Right ventricle myocardium inferior (tissue), 1 donor: ENCODE results near the gene PIK3R1. TPM values are rescaled to one million over a fixed set of nuclear protein-coding genes. Genes with fewer than 3 reads are reported as not detected.
A peak's percentile ranks its signal among the peaks of the same experiment; 100 is the strongest.

Experiments
- ATAC-seq: fragments of 200-7000 bp; cut with Tn5 transposase; one replicate; pipeline ENCODE4 v1.9.1; 2020; ENCODE audit warnings: mild to moderate bottlenecking, moderate library complexity
- DNase-seq: peaks from one replicate; pipeline ENCODE4 v3.0.0; 2021; ENCODE audit errors: missing footprints
- intact Hi-C: fragments of 100-400 bp; cut with DNase I; formaldehyde crosslinking; loops from one replicate; pipeline ENCODE4 v1.11.0; 2022
- total RNA-seq: library from RNA; stranded (reverse); fragmentation: NEBNext Ultra II Directional; extraction: Animal tissue kit (Norgen Biotek cat#: 25700); gene quantifications from one replicate; pipeline ENCODE4 v1.2.1, GENCODE V29; 2021
- donor health status: DM: no; HTN: yes; CAD: no; lungs with severe emphysema.

Gene PIK3R1
- total RNA-seq, 1 donor from 2014 or later: 113 TPM

DNA sequence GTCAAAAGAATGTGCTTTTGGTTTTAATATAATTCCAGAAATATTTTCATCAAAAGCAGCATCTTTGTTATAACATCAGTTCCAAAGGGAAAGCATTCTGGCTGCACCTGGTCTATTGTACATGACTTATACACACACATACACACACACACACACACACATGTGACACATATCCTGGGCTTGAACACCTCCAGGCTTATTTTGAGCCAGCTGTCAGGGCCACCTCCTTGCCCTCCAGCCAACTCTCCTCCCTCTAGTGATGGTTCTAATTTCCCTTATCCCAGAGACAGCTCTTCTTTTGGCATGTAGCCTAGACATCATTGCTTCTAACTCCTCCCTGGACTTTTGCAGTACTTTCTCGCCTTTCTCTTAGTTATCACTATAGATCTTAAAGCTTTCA lies 115.0 kb downstream of the PIK3R1 start:
- ATAC-seq: no peak
- intact Hi-C loops: no loop called here
- DNase-seq: no peak

DNA sequence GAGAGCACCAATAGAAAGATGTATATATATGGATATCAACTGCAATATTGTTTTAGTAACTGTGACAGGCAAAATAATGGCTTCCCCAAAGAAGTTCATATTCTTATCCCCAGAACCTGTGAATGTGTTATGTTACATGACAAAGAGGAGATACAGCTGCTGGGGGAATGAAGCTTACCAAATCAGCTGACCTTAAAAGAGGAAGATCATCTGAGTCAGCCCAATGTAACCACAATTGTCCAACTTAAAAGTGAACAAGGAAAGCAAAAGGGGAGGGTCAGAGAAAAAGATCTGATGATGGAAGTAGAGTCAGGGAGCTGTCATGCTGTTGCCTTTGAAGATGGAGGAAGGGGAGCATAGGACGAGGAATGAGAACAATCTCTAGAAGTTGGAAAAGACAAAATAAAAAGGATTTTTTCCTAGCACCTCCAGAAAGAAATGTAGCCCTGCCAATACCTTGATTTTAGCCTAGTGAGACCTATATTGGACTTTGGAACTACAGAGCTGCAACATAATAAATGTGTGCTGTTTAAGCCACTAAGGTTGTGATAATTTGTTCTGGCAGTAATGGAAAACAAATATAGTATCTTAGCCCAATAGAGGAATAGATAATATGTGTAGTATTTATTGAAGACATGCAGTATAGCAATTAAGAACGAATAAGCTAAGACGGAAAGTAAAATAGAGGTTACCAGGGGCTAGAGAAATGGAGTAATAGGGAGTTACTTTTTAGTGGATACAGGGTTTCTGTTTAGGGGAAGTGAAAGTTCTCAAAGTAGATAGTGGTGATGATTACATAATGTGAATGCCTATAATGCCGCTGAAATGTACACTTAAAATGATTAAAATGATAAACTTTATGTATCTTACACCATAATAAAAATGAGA lies 115.9 kb downstream of the PIK3R1 start:
- ATAC-seq: peak; percentile 16
- DNase-seq: no peak
- intact Hi-C loops: no loop called here

DNA sequence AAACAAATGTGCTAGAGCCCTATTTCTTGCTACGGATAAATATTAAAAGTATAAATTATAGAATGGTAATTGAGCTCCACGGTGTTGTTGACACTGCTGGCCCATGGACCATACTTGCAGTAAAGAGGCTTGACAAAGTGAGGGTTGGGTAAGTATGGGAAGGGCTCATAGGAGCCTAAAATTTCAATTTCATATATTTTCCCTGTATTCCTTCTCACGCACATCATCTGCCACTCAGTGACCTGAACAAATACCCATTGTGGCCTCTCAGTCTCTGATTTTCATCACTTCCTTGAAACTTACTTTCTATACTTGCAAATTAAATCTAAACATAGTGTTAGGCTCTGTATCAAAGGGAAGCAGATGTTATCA lies 116.5 kb downstream of the PIK3R1 start:
- no peak for ATAC-seq
- intact Hi-C loops: no loop called here
- no peak for DNase-seq

DNA sequence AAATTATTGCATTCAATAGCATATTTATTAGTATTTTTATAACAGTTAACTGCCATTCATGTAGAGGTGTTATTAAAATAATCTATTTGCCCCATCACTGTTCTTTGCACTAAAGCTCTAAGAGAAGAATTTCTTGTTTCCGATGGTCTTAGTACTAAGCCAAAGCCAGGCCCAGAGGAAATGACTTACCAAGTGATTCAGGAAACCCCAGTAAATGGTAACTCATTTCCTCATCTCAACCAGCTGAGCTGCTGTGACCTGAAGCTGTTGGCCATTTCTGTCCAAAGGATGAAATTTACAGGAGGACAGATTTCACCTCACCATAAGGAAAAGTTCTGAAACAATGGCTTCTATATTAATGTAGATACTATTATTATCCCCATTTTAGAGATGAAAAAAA lies 117.0 kb downstream of the PIK3R1 start:
- intact Hi-C loops: no loop called here
- DNase-seq (no peak), ATAC-seq (no peak)

DNA sequence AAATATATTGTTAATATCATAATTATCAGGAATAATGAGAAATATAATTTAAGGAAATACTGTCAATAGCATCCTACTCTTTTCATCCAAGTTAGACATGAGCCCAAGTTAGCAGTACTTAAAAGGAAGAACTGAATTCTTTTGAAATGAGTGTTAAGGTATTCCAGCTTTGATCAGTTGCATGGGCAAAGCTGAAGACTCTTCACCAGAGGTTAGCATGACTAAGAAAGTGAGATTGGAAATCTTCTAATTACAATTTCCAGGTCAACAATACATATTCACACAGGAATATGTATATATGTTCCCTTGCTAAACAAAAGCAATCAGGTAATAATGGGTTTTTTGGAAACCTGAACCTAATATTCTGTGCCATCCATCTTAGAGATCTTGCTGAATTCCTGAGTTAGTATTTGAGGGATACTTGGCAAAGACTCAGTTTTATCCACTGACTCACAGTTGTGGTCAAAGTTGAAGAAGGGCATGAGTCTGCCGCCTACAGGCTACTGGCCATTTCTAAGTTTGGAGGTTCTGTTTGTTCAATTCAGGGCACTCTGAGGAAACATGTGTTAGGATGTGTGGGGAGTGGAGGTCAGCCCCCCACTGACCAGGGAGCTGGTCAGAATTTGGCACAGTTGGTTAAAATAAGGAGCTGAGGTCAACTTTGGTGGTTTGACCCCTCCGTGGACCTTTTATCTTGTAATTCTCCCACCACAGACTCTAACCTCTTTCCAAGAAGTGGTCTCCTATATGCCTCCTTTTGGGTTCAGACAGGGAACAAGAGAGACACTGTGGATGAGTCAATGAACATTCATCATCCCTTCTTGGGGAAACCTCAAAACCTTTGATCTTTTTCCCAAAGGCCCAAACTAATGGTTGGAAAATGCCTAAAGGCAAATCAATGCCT lies 118.3 kb downstream of the PIK3R1 start:
- DNase-seq (no peak), ATAC-seq (no peak)
- intact Hi-C loops: no loop called here

DNA sequence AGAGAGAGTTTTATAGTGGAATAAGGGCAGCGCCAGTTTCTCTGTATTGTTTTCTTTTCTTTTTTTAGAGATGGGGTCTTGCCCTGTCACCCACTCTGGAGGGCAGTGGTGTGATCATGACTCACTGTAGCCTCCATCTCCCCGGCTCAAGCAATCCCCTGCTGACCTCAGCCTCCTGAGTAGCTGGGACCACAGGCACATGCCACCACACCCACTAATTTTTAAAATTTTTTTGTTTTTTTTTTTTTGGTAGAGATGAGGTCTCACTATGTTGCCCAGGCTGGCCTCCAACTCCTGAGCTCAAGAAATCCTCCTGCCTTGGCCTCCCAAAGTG lies 119.0 kb downstream of the PIK3R1 start:
- no peak for DNase-seq
- intact Hi-C loops: no loop called here
- ATAC-seq: no peak

DNA sequence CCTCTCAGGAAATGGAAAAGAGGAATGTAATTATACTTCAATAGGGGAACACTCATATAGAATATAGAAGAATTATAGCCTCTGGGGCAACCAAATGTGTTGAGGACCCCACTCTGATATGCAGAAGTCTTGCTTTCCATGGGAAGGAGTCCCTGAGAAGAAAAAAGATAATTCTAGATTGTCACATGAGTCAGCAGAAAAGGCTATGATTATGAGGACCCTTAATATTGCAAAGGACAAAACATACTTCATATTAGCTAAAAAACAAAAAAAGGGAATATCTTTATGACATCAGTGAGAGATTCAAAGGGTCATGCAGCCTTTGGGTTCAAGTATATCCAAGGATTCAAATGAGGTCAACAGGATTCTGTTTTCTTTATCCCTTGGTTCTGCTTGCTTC lies 119.5 kb downstream of the PIK3R1 start:
- no peak for DNase-seq
- no peak for ATAC-seq
- intact Hi-C loops: loop anchor here (5.0 kb wide), 1 partner anchor 33 kb away; no protein-coding TSS in a partner anchor

DNA sequence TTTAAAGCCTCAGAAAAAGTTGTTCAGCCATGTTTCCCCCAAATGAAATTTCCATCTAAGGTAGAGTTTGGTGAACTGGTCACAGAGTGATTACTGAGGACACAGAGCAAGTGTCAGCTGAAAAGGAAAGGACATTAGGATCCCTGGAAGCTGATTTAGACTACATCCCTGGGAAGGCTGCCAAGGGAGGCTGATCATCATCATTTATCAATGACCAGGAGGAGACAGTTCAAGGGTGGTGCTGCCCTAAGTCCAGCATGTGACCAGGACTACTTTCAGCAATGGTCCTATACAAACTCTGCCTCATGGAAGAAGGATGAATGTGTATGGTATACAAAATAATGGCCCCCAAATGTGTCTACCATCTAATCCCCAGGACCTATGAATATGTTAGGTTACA lies 120.6 kb downstream of the PIK3R1 start:
- ATAC-seq: no peak
- intact Hi-C loops: loop anchor here (5.0 kb wide), 1 partner anchor 34 kb away; no protein-coding TSS in a partner anchor
- no peak for DNase-seq

DNA sequence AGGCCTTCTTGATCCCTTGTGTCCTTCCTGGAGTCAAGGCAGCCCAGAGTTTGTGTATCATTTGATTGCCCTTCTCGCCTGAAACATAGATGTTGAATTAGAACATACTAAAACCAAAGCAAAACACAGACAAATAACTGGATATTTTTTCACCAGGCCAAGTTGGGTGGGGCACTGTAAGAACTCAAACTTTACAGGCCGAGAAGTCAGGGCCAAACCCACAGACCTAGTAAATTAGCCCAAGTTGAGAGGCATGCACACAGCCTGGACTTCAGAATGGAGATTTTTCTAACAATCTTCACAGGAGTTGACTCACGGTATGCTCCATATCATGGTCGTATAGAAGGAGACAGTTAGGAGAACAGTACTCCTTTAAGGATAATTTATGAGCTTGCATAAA lies 121.7 kb downstream of the PIK3R1 start:
- intact Hi-C loops: loop anchor here (5.0 kb wide), 1 partner anchor 35 kb away; no protein-coding TSS in a partner anchor
- ATAC-seq: no peak

DNA sequence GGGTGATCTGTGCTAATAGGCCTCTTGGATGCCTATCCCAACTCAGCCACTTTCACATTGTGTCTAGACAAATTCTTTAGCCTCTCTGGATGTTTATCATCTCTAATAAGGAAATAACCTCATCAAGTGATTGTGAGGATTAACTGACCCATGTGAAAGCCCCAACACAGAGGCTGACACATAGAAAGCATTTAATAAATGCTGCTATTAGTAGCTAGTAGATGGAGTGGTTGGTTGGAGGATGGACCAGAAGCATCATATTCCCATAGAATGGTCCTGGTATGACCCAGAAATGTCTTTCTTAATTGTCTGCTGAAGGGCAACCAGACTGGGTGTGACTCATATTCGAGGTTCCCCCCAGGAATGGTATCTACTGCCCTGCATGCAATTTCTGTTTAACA lies 124.4 kb downstream of the PIK3R1 start:
- ATAC-seq: no peak
- intact Hi-C loops: loop anchor here (5.0 kb wide), 1 partner anchor 38 kb away; no protein-coding TSS in a partner anchor
- no peak for DNase-seq

More for the DNA sequence above, 121.7 kb downstream of the PIK3R1 start:
- DNase-seq: no peak

DNA sequence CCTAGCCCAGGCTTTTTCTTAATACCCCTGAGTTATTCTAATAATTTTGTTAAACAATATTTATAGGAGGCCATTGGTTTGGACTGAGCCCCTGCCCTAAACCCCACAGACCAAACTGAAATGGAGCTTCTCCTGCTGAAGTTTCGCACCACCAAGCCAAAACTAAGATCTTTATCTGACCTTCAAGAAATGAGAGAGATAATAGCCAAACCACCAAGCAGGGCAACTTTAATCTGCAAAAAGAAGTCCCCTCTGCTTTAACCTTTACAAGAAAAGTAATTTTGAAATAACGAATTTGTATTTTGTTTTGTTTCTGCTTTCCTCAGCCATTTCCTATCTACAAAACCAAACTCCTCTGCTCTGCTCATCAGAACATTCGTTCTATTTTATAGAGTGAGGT lies 125.5 kb downstream of the PIK3R1 start:
- ATAC-seq (no peak), DNase-seq (no peak)
- intact Hi-C loops: no loop called here

DNA sequence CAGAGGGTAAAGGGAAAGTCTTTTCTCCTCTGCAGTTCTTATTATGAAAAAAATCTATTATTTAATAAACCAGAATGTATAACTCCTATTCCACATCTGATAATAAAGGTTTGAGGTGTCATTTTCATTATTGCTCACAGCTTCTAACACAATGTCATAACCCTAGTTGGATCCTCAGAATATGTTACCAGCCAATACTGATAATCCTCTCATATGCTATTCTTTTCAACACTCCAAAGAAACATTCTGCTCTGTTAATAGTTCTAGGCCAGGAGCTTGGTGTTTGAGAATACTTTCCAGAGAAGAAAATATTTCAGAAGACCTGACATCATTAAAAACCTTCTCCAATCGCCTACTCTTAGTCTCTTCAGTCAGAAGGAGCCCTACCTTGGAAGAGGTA lies 127.1 kb downstream of the PIK3R1 start:
- peak; percentile 56 for ATAC-seq
- intact Hi-C loops: loop anchor here (2.0 kb wide), 1 partner anchor 54 kb away; no protein-coding TSS in a partner anchor

DNA sequence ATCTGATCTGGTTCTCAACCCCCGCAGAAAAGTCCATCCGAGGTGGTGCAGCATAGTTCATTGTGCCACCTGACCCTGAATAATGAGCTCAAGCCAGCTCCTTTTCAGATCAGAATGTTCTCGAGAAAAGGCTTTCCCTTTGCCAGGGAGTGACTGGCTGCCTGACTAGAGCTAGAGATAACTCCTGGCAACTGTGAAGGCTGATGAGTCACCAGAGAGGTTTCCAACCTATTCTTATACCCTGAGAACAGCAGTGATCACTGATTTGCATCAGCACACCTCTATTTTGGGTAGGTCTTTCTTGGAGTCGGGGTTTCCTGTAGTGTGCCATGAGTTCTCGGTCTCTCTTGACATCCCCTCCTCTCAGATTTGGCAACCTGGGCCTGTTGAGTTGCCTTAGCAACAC lies 127.9 kb downstream of the PIK3R1 start:
- no peak for DNase-seq
- intact Hi-C loops: loop anchor here (2.0 kb wide), 1 partner anchor 55 kb away; no protein-coding TSS in a partner anchor
- ATAC-seq: peak; percentile 85

More for the DNA sequence above, 127.1 kb downstream of the PIK3R1 start:
- no peak for DNase-seq

DNA sequence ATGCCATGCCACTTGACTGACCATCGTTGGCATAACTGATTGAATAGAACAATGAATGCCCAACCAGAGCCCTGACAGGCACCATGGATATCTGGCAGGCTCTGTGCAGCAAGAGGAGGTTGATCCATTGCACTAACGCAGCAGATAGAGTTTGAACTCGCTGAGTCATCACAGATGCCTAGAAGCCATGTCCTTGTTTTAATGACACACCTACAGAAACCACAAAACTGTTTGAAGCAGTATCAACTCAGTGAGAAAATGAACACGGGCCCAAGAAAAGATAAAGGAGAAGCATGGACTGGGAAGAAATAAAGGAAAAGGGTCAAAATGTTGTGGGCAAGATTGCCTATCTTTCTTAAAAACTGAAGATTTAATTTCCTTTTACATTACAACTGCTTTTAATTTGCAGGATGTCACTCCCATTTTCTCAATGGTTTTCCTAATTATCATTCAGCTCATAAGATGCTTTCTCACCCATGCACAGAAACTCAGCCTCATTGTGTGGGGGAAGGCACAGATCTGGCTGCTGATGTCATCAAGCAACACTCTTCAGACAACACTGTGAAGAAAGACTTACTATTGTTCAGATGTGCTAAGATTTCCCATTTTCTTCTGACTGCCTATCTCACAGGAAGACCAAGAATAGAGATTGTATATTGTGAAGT lies 129.0 kb downstream of the PIK3R1 start:
- ATAC-seq: no peak
- intact Hi-C loops: no loop called here

DNA sequence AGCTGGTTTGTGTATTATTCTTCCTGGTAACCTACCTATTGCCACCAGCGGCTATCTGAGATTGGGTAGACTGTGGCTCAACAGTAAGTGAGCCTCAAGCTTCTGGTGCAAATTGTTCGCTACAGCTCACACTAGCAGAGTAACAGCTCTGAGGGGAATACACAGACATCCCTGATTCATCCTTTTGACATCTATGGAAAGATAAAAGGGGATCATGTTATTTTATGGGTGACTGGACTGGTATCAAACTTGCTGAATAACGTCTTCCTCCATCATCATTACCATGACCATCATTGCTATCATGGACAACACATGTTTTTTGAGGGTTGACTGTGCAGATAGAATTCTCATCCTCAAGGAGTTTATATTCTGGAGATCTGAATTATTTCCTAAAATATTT lies 129.6 kb downstream of the PIK3R1 start:
- no peak for ATAC-seq
- intact Hi-C loops: no loop called here
- no peak for DNase-seq

More for the DNA sequence above, 129.0 kb downstream of the PIK3R1 start:
- DNase-seq: no peak

DNA sequence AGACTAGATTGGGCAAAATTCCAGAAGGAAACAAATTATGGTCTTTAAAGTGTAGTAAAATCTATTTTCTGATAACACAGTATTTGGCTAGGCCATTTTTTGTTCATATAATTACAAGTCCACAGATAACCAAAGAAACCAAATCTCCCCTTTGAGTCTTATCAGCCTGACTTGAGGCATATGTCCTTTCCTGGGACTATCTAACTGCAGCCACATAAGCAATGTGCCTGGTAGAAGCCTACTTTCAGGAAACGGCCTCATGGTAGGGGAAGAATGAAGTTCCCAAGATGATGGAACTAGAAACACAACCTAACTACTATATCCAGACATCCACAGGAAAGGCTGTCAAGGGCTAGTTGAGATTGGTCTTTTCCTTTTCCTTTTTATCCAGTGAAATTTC lies 130.0 kb downstream of the PIK3R1 start:
- intact Hi-C loops: no loop called here
- DNase-seq (no peak), ATAC-seq (no peak)

DNA sequence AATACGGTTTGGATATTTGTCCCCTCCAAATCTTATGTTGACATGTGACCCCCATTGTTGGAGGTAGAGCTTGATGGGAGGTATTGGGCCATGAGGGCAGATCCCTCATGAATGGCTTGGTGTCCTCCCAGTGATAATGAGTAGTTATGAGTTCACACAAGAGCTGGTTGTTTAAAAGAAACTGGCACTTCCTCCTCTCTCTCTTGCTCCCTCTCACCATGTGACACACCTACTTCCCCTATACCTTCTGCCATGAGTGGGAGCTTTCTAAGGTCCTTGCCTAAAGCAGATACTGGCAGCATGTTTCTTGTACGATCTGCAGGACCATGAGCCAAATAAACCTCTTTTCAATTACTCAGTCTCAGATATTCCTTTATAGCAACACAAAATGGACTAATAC lies 132.0 kb downstream of the PIK3R1 start:
- intact Hi-C loops: no loop called here
- ATAC-seq (no peak), DNase-seq (no peak)

DNA sequence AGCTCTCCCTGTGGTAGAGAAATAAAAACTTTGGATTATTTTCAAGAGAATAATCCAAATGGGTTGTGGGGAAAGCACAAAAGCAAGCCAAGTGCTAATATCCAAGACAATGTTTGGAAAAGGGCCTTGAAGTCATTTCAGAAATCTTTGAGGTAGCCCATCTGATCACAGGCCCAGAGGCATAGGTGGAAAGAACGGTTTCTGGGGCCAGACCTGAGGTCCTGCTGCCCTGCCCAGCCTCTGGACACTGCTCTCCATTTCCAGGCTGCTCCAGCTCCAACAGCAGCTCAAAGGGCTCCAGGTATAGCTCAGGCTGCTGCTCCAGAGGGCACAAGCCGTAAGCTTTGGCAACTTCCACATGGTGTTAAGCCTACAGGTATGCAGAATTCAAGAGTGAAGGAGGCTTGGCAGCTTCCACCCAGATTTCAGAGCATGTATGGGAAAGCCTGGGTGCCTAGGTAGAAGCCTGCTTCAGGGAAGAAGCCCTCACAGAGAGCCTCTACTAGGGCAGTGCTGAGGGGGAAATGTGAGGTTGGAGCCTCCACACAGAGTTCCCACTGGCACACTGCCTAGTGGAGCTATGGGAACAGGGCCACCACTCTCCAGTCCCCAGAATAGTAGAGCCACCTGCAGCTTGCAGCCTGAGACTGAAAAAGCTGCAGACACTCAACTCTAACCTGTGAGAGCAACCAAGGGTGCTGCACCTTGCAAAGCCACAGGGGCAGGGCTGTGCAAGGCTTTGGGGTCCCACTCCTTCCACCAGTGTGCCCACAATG lies 133.1 kb downstream of the PIK3R1 start:
- DNase-seq: peak; percentile 65
- intact Hi-C loops: no loop called here
- peak; percentile 84 for ATAC-seq
